ENCODE measurements around the gene CIAO2B. TPM values are rescaled to one million over a fixed set of nuclear protein-coding genes. Genes with fewer than 3 reads are reported as not detected.

The CIAO2B gene
- total RNA-seq, 5 donors from 2014 or later (not counting 1 experiment from before 2014, with no cell fraction given) = 55.3 to 66.8 (median 62.4) TPM

DNA sequence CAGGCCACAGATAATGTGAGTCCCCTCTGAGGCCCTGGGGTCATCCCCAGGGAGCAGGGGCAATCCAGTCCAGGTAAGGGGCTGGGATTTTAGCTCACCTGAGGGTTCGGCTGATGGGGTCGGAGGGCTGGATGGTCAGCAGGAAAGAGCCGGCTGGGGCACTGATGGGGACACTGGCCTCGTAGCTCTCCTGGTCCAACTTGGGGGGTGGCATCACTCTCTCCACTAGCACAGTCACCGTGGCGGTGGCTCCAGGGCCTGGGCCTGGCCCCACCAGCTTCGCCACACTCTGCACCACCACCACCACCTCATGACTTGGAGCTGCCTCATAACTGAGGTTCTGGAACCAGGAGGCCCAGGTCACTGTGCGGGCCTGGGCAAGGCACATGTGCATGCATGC lies 22.4 kb downstream of the CIAO2B start:
- DNase-seq (no peak), ATAC-seq (replicated peaks in 1 of 4) (no peak)
- H3K9me3 ChIP-seq = no peaks in the 10 kb centered on the region
- H3K27ac ChIP-seq (ENCODE audit: low read length) = no peak overlapping the region
- H3K4me1 Mint-ChIP-seq = no peaks in the 10 kb centered on the region
- H3K4me3 ChIP-seq (ENCODE audit: control insufficient read depth in 1 of 2, extremely low read depth in 1 of 2, low read length in 1 of 2) = no peak overlapping the region
- H3K9me3 Mint-ChIP-seq = no peaks in the 10 kb centered on the region
- CTCF ChIA-PET = no interaction called here
- no peaks in the 10 kb centered on the region for H3K4me1 ChIP-seq (ENCODE audit: control insufficient read depth in 1 of 2, extremely low read depth in 1 of 2, insufficient read depth in 2 of 2, low read length in 2 of 2)
- POLR2A ChIA-PET = no interaction called here
- H3K27me3 Mint-ChIP-seq = peaks cover 0 to 4% of the 10 kb centered on the region in 2 donors
- H3K27me3 ChIP-seq (replicated peaks in 1 of 2; ENCODE audit: control insufficient read depth in 2 of 2, extremely low read depth in 1 of 2, insufficient read depth in 2 of 2, low read length in 1 of 2) = peaks cover 0 to 23% of the 10 kb centered on the region in 2 experiments
- no peaks in the 10 kb centered on the region for H3K36me3 ChIP-seq (ENCODE audit: control insufficient read depth in 2 of 2, extremely low read depth in 1 of 2, insufficient read depth in 1 of 2, low read length in 1 of 2)
- H3K36me3 Mint-ChIP-seq = no peaks in the 10 kb centered on the region
- no peak overlapping the region for H3K27ac Mint-ChIP-seq
- WGBS (ENCODE audit: insufficient coverage) = 91% methylated on average over 8 of the region's 8 CpGs
- H3K4me3 Mint-ChIP-seq = no peak overlapping the region

DNA sequence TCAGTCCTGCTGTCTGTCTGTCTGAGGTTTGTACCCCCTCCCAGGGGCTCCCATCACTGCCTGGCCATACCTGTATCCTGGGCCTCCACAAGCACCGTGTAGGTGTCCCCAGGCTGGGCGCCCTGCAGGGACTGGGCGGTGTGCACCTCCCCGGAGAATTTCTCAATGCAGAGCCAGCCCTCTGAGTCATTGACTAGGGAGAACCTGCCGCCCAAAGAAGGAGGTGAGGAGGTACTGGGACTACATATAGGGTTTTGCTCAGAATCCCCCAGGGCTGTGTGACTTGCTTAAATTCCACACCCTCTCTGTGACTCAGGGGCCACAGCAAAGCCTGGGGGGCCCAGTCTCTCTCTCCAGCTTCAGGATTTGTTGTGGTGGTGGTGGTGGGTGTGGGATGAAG lies 23.1 kb downstream of the CIAO2B start:
- H3K27me3 Mint-ChIP-seq = peaks cover 0 to 2% of the 10 kb centered on the region in 2 donors
- POLR2A ChIA-PET = no interaction called here
- Histone ChIP-seq H3K4me3 (ENCODE audit: control insufficient read depth in 1 of 2, extremely low read depth in 1 of 2, low read length in 1 of 2) (no peak overlapping the region), H3K27me3 (replicated peaks in 1 of 2; ENCODE audit: control insufficient read depth in 2 of 2, extremely low read depth in 1 of 2, insufficient read depth in 2 of 2, low read length in 1 of 2) (peaks cover 0 to 23% of the 10 kb centered on the region in 2 experiments), H3K9me3 (no peaks in the 10 kb centered on the region), H3K27ac (ENCODE audit: low read length) (no peak overlapping the region), H3K36me3 (ENCODE audit: control insufficient read depth in 2 of 2, extremely low read depth in 1 of 2, insufficient read depth in 1 of 2, low read length in 1 of 2) (no peaks in the 10 kb centered on the region), H3K4me1 (ENCODE audit: control insufficient read depth in 1 of 2, extremely low read depth in 1 of 2, insufficient read depth in 2 of 2, low read length in 2 of 2) (peaks cover 0 to under 1% of the 10 kb centered on the region in 2 experiments)
- H3K36me3 Mint-ChIP-seq = no peaks in the 10 kb centered on the region
- H3K27ac Mint-ChIP-seq = no peak overlapping the region
- peaks cover 4 to 6% (median 6%) of the 10 kb centered on the region in 3 donors for H3K4me1 Mint-ChIP-seq
- CTCF ChIA-PET = interaction anchor here in 1 of 2 donors (0.6 kb wide), 1 partner anchor 50 kb away, joined by 3 read pairs; no protein-coding TSS in a partner anchor
- ATAC-seq (replicated peaks in 1 of 4) = no peak
- no peak overlapping the region for H3K4me3 Mint-ChIP-seq
- H3K9me3 Mint-ChIP-seq = no peaks in the 10 kb centered on the region
- WGBS (ENCODE audit: insufficient coverage) = 82% methylated on average over 4 of the region's 5 CpGs
- no peak for DNase-seq

DNA sequence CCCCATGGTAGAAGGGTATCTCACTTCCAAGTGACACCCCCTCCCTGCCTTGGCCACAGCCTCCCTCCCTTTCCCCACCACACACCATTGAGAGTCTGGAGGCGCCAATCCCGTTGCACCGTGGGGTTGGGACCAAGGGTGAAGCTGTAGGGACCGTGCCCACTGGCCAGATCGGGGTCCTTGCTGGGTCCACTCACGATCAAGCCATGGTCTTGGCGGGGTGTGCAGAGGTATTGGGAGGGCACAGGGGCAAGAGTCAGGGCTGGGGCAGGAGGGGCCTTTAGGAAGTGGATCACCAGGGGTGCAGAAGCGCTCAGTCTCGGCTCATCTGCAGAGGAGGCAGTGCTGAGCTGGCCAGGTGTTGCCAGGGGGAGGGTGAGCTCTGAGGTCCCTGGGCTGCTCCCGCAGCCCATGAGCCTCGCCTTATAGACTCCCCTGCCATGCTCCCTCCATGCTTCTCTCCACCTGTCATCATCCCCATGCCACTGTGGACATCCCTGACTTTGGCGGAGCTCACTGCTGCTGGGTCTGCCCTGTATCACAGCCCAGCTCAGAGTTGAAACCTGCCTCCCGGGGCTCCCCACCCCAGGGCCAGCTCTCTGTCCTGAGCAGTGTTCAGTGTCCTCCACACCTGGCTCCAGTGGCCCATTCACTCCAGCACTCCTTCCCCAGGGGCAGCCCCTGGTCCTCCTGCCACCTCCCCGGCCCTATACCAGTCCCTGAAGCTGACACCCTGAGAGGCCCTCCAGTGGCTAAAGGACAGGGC lies 23.8 kb downstream of the CIAO2B start:
- H3K36me3 Mint-ChIP-seq = no peaks in the 10 kb centered on the region
- DNase-seq (no peak), ATAC-seq (replicated peaks in 1 of 4) (no peak)
- peaks cover 0 to 8% of the 10 kb centered on the region in 2 experiments for H3K4me1 ChIP-seq (ENCODE audit: control insufficient read depth in 1 of 2, extremely low read depth in 1 of 2, insufficient read depth in 2 of 2, low read length in 2 of 2)
- peaks cover 8 to 11% (median 10%) of the 10 kb centered on the region in 3 donors for H3K4me1 Mint-ChIP-seq
- no peak overlapping the region for H3K4me3 ChIP-seq (ENCODE audit: control insufficient read depth in 1 of 2, extremely low read depth in 1 of 2, low read length in 1 of 2)
- no peaks in the 10 kb centered on the region for H3K9me3 Mint-ChIP-seq
- H3K36me3 ChIP-seq (ENCODE audit: control insufficient read depth in 2 of 2, extremely low read depth in 1 of 2, insufficient read depth in 1 of 2, low read length in 1 of 2) = no peaks in the 10 kb centered on the region
- ChIA-PET POLR2A (no interaction called here), CTCF (interaction anchor here (0.6 kb wide), 2 partner anchors 36 to 51 kb away, joined by 3 to 5 read pairs; no protein-coding TSS in a partner anchor)
- H3K27ac ChIP-seq (ENCODE audit: low read length) = no peak overlapping the region
- no peaks in the 10 kb centered on the region for H3K27me3 Mint-ChIP-seq
- H3K4me3 Mint-ChIP-seq = no peak overlapping the region
- H3K27me3 ChIP-seq (replicated peaks in 1 of 2; ENCODE audit: control insufficient read depth in 2 of 2, extremely low read depth in 1 of 2, insufficient read depth in 2 of 2, low read length in 1 of 2) = peaks cover 0 to 23% of the 10 kb centered on the region in 2 experiments
- H3K27ac Mint-ChIP-seq = no peak overlapping the region
- no peaks in the 10 kb centered on the region for H3K9me3 ChIP-seq
- WGBS (ENCODE audit: insufficient coverage) = 86% methylated on average over 10 of the region's 14 CpGs

DNA sequence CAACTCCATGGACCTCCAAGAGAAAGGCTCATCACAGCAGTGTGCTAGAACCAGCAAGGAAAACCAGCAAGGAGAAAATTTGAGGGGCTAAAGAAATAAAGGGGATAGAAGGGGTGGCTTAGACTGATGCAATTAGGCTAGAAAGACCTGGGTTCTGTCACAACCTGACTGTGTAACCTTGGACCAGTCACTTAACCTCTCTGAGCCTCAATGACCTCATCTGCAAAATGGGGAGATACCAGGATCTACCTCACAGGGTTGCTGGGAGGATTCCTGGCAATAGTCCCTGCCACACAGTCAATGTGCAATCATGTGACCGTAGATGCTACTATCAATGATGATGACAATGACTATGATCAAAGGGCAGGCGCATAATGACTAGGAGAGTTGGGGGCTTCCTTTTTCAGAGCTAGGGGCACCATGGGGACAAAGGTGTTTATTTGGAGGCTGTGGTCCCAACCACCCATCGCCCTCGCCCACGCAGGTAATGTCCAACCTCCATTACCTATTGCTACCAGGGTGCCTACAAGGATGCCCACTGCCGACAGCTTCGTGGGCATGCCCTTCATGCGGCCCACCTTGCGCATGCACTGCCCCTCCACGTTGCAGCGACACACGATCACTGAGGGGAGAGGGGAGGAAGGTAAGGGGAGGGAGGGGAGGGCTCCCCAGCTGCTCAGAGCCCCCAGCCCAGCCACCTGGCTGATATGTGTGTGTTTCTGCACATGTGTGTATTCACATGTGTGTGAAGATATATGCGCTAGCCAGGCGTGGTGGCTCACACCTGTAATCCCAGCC lies 25.2 kb downstream of the CIAO2B start:
- DNase-seq (no peak), ATAC-seq (replicated peaks in 1 of 4) (no peak)
- H3K9me3 Mint-ChIP-seq = no peaks in the 10 kb centered on the region
- no peak overlapping the region for H3K4me3 ChIP-seq (ENCODE audit: control insufficient read depth in 1 of 2, extremely low read depth in 1 of 2, low read length in 1 of 2)
- no peak overlapping the region for H3K27ac ChIP-seq (ENCODE audit: low read length)
- no peaks in the 10 kb centered on the region for H3K27me3 Mint-ChIP-seq
- H3K4me1 Mint-ChIP-seq = peaks cover 8 to 11% (median 10%) of the 10 kb centered on the region in 3 donors
- ChIA-PET CTCF (no interaction called here), POLR2A (no interaction called here)
- H3K27ac Mint-ChIP-seq = no peak overlapping the region
- no peaks in the 10 kb centered on the region for H3K9me3 ChIP-seq
- H3K27me3 ChIP-seq (replicated peaks in 1 of 2; ENCODE audit: control insufficient read depth in 2 of 2, extremely low read depth in 1 of 2, insufficient read depth in 2 of 2, low read length in 1 of 2) = peaks cover 0 to 16% of the 10 kb centered on the region in 2 experiments
- H3K4me1 ChIP-seq (ENCODE audit: control insufficient read depth in 1 of 2, extremely low read depth in 1 of 2, insufficient read depth in 2 of 2, low read length in 2 of 2) = peaks cover 0 to 9% of the 10 kb centered on the region in 2 experiments
- WGBS (ENCODE audit: insufficient coverage) = 88% methylated on average over 6 of the region's 14 CpGs
- H3K4me3 Mint-ChIP-seq = no peak overlapping the region
- H3K36me3 ChIP-seq (ENCODE audit: control insufficient read depth in 2 of 2, extremely low read depth in 1 of 2, insufficient read depth in 1 of 2, low read length in 1 of 2) = no peaks in the 10 kb centered on the region
- no peaks in the 10 kb centered on the region for H3K36me3 Mint-ChIP-seq

DNA sequence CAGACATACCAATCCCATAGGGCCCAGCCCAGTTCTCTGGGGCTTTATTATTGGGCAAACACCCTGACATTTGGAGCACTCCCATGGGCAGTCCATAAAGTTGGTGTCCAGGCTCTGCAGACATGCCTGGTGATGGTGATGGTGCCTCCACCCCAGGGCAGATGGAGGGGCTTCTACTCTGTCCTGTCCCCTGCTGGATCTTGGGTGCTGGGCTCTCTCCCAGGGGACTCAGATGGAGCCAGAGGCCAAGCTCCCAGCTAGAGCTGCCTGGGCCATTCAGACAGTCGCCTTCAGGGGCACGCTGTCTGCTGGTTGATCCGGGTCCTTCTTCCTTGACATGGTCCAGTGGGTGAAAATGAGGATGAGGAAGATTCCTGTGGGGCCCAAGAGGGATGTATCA lies 26.1 kb downstream of the CIAO2B start:
- CTCF ChIA-PET = no interaction called here
- Histone ChIP-seq H3K27me3 (replicated peaks in 1 of 2; ENCODE audit: control insufficient read depth in 2 of 2, extremely low read depth in 1 of 2, insufficient read depth in 2 of 2, low read length in 1 of 2) (peaks cover 0 to 11% of the 10 kb centered on the region in 2 experiments), H3K9me3 (no peaks in the 10 kb centered on the region), H3K4me3 (ENCODE audit: control insufficient read depth in 1 of 2, extremely low read depth in 1 of 2, low read length in 1 of 2) (no peak overlapping the region), H3K36me3 (ENCODE audit: control insufficient read depth in 2 of 2, extremely low read depth in 1 of 2, insufficient read depth in 1 of 2, low read length in 1 of 2) (no peaks in the 10 kb centered on the region), H3K4me1 (ENCODE audit: control insufficient read depth in 1 of 2, extremely low read depth in 1 of 2, insufficient read depth in 2 of 2, low read length in 2 of 2) (peaks cover 0 to 9% of the 10 kb centered on the region in 2 experiments), H3K27ac (ENCODE audit: low read length) (no peak overlapping the region)
- DNase-seq (no peak), ATAC-seq (replicated peaks in 1 of 4) (no peak)
- H3K27ac Mint-ChIP-seq = no peak overlapping the region
- POLR2A ChIA-PET = no interaction called here
- H3K4me1 Mint-ChIP-seq = peaks cover 8 to 11% (median 10%) of the 10 kb centered on the region in 3 donors
- H3K4me3 Mint-ChIP-seq = no peak overlapping the region
- WGBS (ENCODE audit: insufficient coverage) = 84% methylated on average over 3 of the region's 3 CpGs
- H3K9me3 Mint-ChIP-seq = no peaks in the 10 kb centered on the region
- H3K36me3 Mint-ChIP-seq = no peaks in the 10 kb centered on the region
- no peaks in the 10 kb centered on the region for H3K27me3 Mint-ChIP-seq

DNA sequence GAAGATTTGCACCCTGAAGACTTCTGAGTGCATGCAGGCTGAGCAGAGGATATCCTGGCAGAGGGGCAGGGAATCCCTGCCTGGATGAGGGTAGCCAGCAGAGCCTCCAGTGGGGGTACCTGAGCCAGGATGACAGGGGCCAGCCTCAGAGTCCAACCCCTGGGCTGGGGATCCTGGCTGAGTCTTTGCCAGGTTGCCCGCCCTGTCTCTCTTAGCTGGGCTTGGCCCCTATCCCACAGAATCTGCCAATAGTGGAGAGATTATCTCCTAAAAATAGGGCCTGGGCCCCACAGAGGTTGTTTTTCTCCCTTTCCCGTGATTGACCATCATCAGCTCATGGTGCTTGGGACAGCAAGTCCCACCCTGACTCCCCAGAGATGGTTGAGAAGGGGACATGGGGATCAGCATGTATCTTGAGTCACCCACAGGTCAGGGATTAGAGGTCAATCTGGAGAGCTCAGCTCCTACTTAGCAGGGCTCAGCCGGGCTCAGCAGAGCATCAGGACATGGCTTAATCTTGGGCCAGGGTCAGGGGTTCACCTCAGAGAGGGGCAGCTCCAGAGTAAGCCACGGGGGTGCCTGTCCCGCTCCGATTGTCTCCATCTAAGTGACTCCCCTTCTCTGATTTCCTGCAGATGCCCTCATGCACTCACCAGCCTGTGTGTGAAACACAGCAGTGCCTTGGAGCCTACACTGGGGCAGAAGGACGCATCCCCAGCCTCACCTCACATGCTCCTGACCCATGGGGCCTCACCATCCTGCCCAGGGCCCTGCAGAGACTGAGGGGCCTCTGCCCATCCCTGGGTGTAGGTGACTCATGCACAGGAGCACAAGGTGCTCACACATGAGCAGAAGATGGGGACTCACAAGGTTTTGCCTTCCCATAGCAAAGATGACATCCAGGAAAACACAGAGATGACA lies 27.0 kb downstream of the CIAO2B start:
- peaks cover 0 to 6% of the 10 kb centered on the region in 2 experiments for H3K27me3 ChIP-seq (replicated peaks in 1 of 2; ENCODE audit: control insufficient read depth in 2 of 2, extremely low read depth in 1 of 2, insufficient read depth in 2 of 2, low read length in 1 of 2)
- Mint-ChIP-seq H3K27me3 (no peaks in the 10 kb centered on the region), H3K9me3 (no peaks in the 10 kb centered on the region), H3K27ac (no peak overlapping the region), H3K36me3 (no peaks in the 10 kb centered on the region), H3K4me3 (no peak overlapping the region), H3K4me1 (peaks cover 8 to 11% (median 10%) of the 10 kb centered on the region in 3 donors)
- ChIA-PET POLR2A (no interaction called here), CTCF (interaction anchor here in 1 of 2 donors (0.6 kb wide), 1 partner anchor 525 kb away, joined by 5 read pairs; no protein-coding TSS in a partner anchor)
- ATAC-seq (replicated peaks in 1 of 4) (no peak), DNase-seq (no peak)
- H3K9me3 ChIP-seq = no peaks in the 10 kb centered on the region
- H3K36me3 ChIP-seq (ENCODE audit: control insufficient read depth in 2 of 2, extremely low read depth in 1 of 2, insufficient read depth in 1 of 2, low read length in 1 of 2) = no peaks in the 10 kb centered on the region
- peaks cover 0 to 9% of the 10 kb centered on the region in 2 experiments for H3K4me1 ChIP-seq (ENCODE audit: control insufficient read depth in 1 of 2, extremely low read depth in 1 of 2, insufficient read depth in 2 of 2, low read length in 2 of 2)
- no peak overlapping the region for H3K4me3 ChIP-seq (ENCODE audit: control insufficient read depth in 1 of 2, extremely low read depth in 1 of 2, low read length in 1 of 2)
- no peak overlapping the region for H3K27ac ChIP-seq (ENCODE audit: low read length)
- 70% methylated on average over 4 of the region's 7 CpGs for WGBS (ENCODE audit: insufficient coverage)
